WTC11 (cell line): ENCODE measurements around the gene NAA25.

Source experiments
- CREB1 ChIP-seq: sonication (generic); formaldehyde crosslinking; IDR thresholded peaks from 2 replicates; pipeline ENCODE4 v1.8.0; 2023; ENCODE audit warnings: mild to moderate bottlenecking, missing genetic modification reagents
- CREM ChIP-seq: sonication (generic); formaldehyde crosslinking; IDR thresholded peaks from 2 replicates; pipeline ENCODE4 v1.8.1; 2022; ENCODE audit warnings: mild to moderate bottlenecking, missing genetic modification reagents, moderate library complexity
- CTCF ChIP-seq: fragments of 200-600 bp; IDR thresholded peaks from 2 replicates; pipeline ENCODE4 v1.8.0; 2022; ENCODE audit warnings: antibody characterized with exemption
- NR2C2 ChIP-seq: sonication (generic); formaldehyde crosslinking; IDR thresholded peaks from 2 replicates; pipeline ENCODE4 v1.8.0; 2022; ENCODE audit warnings: mild to moderate bottlenecking, missing genetic modification reagents

- no peak for TF ChIP-seq CTCF
- TF ChIP-seq CREM (CRISPR knock-in tag), result no peak
- TF ChIP-seq CREB1, result no peak
- no peak for TF ChIP-seq NR2C2 (CRISPR knock-in tag)
Measured at GRCh38 chr12:112122823-112123690, 14.5 kb upstream of the NAA25 start.
